GM21390 (cell line): ENCODE data around the gene SSNA1.
A peak's percentile ranks its signal among the peaks of the same experiment; 100 is the strongest.

Experiments
- ATAC-seq: cut with Tn5 transposase; IDR thresholded peaks from one replicate; pipeline ENCODE4 v1.9.1; 2021; ENCODE audit not compliant: unreplicated experiment

Gene SSNA1

GRCh38 chr9:137219757-137220316 is 31.4 kb downstream of the SSNA1 start:
- ATAC-seq: no peak

- no peak for ATAC-seq
These were observed 32.0 kb downstream of the SSNA1 start for GRCh38 chr9:137220317-137221094.

- ATAC-seq: no peak
These were observed 32.6 kb downstream of the SSNA1 start for GRCh38 chr9:137221095-137221505.

GRCh38 chr9:137221506-137222111 is 33.1 kb downstream of the SSNA1 start:
- no peak for ATAC-seq

GRCh38 chr9:137222190-137223077 is 34.0 kb downstream of the SSNA1 start, which contains the start of gene RNF208:
TSS of gene RNF208 (minus strand) at chr9:137222240. CDS start at chr9:137221212, 1,028 bp downstream.
- ATAC-seq: peak; percentile 2

- peak; percentile 60 for ATAC-seq
These were observed 34.8 kb downstream of the SSNA1 start for GRCh38 chr9:137223078-137223970.

GRCh38 chr9:137224830-137225694 is 36.6 kb downstream of the SSNA1 start, which contains the start of gene CYSRT1:
TSS of gene CYSRT1 (plus strand) at chr9:137225174. CDS start at chr9:137225622, 448 bp downstream.
- no peak for ATAC-seq

DNA sequence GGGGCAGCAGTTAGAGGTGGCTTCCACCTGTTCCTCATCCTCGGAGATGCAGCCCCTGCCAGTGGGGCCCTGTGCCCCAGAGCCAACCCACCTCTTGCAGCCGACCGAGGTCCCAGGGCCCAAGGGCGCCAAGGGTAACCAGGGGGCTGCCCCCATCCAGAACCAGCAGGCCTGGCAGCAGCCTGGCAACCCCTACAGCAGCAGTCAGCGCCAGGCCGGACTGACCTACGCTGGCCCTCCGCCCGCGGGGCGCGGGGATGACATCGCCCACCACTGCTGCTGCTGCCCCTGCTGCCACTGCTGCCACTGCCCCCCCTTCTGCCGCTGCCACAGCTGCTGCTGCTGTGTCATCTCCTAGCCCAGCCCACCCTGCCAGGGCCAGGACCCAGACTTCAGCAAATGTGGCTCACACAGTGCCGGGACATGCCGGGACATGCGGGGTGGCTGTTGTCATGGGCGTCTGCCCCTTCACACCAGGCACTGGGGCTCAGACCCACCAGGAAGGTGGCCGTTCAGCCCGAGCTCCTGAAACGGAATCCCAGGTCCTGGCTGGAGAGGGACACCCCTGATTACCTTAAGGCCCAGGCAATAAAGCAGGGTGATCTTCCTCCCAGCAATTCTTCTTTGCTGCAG is 37.3 kb downstream of the SSNA1 start:
- no peak for ATAC-seq

DNA sequence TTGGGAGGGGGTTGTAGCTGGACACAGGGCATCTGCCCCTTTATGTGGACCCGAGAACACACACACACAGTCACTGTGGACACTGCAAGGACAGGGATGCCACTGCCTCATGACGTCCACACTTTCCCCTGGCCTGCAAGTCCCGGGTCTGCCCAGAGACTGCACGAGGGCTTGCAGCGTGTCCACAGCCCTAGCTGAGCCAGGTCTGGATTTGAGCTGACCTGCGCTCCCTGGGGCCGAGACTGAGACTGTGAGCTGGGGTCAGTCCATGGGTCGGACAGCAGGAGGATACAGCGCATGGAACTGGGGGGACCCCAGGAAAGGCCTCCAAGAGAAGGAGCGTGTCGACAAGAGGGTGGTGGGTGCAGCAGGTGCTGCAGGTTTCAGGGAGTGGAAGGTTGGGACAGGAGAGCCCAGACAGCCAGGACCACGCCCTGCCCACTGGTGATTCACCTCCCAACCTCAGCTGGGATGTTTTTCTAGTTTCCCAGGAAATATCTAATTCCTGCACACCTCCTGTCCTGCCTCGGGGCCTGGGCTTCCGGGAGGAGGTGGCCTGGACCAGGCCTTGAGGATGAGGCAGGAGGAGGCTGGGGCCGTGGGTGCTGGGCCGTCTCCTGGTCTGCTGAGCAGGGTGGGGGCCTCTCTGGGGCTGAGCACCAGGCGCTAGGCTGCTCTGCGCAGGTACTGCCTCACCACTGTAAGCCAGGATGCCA is 38.0 kb downstream of the SSNA1 start:
- ATAC-seq: no peak

DNA sequence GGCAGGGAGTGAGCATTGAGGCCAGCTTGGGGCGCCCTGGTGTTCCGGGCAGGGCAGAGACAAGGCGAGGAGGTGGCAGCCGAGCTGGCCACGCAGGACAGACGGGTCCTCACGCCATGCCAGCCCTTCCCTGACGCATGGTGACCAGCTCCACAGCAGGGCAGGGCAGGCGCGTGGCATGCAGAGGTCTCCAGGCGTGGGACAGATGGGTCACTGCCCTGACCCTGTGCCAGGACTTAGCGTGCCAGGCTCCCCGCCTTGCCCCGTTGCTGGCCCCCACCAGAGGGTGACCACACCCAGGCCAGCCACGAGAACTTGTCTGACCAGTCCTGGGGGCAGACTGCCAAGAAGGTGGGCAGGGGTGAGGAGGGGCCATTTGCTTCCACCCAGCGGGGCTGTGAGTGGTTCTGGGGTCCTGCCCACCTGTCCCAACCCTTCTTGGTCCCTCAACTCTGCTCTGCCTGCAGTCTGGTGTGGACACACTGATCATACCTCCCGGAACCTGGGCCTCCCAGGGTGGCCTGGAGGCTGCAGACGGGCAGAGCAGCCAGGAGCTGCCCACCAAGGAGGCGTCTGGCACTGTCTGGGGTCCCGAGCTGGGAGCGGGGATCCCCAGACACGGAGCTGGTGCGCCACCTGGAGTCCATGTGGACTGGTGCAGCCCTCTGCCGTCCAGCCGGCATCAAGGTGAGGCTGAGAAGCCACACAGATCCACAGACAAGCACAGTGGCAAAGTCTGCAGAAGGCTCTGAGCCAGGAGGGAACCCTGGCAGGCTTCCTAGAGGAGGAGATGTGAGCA is 38.8 kb downstream of the SSNA1 start, which contains the start of gene RNF224:
TSS of gene RNF224 (plus strand) at position 449 of the 799 bp plus-strand sequence. CDS start 834 bp downstream, outside the sequence.
- ATAC-seq: peak; percentile 34

- ATAC-seq: no peak
These were observed 39.5 kb downstream of the SSNA1 start for GRCh38 chr9:137227853-137228505.

DNA sequence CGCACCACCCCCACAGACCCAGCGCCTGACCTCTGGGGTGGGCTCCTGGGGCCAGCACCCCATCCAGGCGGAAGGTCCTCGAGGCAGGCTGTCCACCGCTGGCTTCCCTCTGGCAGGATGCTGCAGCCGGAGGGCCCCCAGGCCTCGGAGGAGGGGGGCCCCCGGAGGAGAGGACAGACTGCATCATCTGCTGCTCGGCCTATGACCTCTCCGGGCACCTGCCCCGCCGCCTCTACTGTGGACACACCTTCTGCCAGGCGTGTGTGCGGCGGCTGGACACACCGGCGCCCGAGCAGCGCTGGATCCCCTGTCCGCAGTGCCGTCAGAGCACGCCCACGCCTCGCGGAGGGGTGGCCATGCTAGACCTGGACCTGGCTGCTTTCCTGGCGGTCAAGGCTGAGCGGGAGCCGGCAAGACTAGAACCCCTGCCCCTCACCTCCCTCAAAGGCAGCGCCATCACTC is 40.1 kb downstream of the SSNA1 start:
- no peak for ATAC-seq

- ATAC-seq: no peak
These were observed 40.8 kb downstream of the SSNA1 start for GRCh38 chr9:137228968-137229896.

DNA sequence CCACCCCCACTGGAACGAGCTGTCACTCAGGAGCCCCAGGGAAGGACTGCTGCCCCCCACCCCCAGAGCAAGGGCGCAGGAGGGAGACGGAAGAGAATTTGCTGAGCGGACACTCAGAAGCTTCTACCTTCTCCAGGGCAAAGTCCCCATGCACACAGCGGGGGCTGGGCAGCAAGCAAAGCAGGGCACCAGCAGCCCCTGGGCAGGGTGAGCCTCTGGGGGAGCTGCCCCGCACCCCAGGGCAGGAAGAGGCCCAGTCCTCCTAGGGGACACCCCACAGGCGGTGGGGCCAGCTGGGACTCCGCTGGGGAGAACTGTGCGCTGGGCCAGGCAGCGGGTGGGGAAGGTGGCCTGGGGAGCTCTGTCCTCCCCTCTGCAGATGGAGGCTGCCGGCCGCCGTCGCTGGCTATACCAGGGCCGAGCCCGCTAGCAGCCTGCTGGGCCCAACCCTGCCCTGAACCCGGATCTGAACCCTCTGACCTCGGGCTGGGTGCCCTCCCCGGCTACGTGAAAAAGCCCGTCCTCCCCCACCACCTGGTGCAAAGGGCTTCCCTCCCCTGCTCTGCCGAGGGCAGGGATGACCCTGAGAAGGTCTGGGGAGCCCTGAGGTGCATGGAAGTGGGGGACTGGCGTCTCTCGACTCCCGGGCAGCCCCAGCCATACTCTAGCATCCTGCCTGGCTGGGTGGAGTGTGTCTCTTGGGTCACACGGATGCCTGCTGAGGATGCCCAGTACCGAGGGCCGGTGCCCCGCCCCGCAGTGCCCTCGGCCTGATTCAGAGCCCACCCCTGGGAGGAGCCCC is 41.6 kb downstream of the SSNA1 start:
- no peak for ATAC-seq
